GM12865 (cell line): ENCODE measurements around the gene USP49.

Experiments used
- DNase-seq: peaks from one replicate; pipeline ENCODE4 v3.0.0; 2010; ENCODE audit warnings: low read depth
- H3K4me3 ChIP-seq: 2 replicates; pipeline ENCODE4 v1.5.1; 2011; ENCODE audit warnings: mild to moderate bottlenecking, low read depth, low read length, control low read depth
- TF ChIP-seq, protein P1 (sequence below): IDR thresholded peaks from 2 replicates; pipeline ENCODE4 v1.5.1; 2011; ENCODE audit warnings: low read length, control low read depth, low read depth, inconsistent platforms; ENCODE audit not compliant: insufficient read depth; ENCODE audit errors: missing control alignments

The USP49 gene

DNA sequence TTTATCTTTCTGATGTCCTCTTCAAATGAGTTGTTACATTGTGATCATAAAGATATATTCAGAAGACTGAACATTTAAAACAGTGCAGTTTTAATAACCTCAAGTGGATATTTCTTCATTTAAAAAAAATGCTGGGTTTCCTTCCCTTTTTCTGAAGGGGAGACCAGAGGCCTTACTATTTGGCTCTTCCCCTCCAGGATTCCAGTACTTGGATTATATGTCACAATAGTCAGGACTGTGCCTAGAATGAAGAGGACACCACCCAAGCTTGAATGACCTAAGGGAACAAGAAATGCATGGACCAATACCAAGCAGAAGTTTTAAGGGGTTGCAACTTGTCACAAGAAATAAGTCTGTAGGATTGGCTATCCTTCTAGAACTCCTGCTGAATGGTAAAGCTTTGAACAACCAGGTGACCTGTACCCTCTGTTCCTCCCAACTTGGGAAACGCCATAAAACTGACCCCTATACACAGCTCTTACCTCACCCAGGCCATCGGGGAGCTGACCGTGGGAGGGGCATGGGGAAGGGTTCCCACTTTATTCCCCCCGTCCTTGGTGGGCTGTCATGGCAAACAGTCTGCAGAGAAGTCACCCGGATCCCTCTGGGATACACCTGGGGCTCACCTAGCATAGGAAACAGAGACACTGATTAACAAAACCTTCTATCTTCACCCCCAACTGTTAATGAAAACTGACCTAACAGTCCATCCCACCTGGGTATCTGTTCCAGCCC, 117.5 kb downstream of the USP49 start:
- H3K4me3 ChIP-seq = no peak overlapping the region
- DNase-seq = no peak
- TF ChIP-seq, protein P1, sequence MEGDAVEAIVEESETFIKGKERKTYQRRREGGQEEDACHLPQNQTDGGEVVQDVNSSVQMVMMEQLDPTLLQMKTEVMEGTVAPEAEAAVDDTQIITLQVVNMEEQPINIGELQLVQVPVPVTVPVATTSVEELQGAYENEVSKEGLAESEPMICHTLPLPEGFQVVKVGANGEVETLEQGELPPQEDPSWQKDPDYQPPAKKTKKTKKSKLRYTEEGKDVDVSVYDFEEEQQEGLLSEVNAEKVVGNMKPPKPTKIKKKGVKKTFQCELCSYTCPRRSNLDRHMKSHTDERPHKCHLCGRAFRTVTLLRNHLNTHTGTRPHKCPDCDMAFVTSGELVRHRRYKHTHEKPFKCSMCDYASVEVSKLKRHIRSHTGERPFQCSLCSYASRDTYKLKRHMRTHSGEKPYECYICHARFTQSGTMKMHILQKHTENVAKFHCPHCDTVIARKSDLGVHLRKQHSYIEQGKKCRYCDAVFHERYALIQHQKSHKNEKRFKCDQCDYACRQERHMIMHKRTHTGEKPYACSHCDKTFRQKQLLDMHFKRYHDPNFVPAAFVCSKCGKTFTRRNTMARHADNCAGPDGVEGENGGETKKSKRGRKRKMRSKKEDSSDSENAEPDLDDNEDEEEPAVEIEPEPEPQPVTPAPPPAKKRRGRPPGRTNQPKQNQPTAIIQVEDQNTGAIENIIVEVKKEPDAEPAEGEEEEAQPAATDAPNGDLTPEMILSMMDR = no peak

DNA sequence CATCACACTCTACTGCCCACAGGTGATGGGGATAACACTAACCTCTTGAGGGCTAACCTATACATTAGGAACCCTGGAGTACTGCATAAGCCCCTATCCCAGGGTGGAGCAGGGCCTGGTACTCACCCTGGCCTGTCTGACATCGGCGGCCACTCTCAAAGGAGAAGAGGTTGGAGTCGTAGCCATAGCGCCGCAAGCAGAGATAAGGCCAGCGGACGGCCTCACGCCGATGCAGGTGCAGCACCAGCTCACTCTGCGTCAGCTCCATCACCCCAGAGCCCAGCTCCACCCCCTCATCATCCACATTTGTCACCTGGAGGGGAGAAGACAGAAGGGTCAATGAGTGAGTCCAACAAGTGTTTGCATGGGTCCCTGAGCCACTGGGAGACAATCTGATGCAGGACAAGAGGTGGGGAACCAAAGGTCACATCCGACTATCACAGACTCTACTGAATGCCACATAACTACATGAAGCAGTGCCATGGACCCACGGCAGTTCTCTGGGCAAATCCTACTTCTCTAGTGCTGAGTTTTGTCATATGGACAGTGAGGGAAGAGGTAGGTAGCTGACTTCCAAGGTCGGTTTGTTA, 119.8 kb downstream of the USP49 start:
- DNase-seq = no peak
- TF ChIP-seq, protein P1 = no peak
- H3K4me3 ChIP-seq = no peak overlapping the region

DNA sequence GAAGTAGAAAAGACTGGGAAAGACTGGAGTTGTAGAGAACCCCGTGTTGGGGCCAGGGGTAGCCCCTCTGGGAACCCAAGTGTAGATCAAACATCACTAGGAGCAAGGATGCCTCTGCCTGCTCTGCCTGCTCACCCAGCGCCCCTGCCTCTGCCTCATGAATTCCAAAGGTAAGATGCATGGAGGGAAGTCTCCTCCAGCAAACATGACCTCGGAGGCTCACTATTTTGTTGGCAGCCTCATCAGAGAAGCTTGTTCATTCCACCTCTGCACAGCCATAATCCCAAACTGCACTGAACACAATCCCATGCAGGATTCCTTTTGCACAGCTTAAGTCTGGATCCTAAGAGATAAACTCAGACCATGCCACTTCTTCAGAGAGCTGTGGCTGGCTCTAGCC, 120.3 kb downstream of the USP49 start:
- no peak overlapping the region for H3K4me3 ChIP-seq
- DNase-seq = no peak
- TF ChIP-seq, protein P1 = no peak

DNA sequence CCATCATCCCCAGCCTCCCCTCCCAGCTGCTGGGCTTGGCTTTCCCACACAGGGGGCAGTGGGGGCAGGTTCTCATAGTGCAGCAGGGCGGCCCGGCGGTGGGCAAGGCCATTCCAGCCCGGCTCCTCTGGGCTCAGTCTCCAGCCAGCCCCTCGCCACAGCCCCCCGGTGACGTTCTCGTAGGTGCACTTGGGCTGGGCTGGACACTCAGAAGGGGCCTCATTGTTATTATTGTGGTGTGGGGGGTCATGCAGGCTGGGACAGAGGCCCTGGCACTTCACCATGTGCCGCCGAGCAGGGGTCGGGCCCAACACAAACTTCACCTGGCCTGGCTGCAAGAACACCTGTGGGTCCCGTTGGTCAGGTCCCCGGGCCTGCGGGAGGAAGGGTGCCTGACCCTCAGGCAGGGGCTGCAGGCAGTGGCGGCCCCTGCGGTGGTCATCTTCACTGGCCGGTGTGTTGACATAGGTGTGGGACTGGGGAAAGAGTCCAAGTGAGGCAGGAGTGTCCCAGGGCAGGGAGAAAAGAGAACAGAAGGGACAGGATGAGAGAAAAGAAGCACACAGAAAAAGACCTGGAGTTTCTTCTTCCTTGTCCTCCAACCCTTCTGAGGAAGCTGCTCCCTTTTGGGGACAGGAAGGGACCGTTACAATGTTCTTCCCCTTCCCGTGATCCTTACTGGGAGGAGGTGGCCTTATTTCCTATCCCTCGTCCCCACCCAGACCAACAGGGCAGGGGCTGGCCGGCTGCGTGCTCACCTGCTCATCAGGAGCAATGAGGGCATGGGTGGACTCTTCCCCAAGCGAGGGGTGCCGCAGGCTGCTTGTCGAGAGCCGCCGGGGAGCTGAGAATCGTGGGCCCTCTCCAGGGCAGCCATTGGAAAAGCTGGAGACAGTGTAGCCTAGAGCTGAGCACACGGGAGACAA, 123.9 kb downstream of the USP49 start:
- no peak overlapping the region for H3K4me3 ChIP-seq
- no peak for DNase-seq
- TF ChIP-seq, protein P1 = no peak

DNA sequence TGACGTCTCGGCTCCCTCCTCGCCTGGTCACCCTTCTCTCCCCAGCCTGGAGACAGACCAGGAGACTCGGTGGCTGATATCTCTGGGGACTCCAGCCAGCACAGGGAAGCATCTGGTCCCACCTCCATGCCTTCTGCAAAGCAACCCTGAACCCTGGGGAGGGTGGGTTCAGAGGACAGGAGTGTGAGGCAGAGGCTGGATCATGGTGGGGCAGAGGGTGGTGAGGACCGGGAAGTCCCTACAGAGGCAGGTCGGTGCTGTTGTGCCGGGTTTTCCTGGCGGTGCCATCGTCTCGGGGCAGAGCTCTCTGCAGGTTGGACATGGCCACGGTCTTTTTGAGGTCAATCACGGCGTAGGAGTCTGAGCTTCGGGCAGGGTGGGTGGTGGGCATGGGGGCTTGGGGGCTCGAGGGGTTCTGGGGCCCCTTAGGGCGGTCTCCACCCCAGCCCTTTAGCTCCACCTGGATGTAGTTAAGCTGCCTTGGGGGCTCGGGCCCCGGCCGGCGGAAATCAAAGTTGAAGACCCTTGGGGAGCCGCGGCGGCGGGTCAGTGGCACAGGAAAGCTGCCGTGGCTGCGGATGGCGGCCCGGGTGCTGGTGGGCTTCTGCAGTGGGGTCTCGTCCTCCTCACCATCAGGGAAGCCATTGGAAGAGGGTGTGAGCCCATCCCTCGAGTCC, 124.7 kb downstream of the USP49 start:
- H3K4me3 ChIP-seq = no peak overlapping the region
- no peak for DNase-seq
- TF ChIP-seq, protein P1 = no peak

DNA sequence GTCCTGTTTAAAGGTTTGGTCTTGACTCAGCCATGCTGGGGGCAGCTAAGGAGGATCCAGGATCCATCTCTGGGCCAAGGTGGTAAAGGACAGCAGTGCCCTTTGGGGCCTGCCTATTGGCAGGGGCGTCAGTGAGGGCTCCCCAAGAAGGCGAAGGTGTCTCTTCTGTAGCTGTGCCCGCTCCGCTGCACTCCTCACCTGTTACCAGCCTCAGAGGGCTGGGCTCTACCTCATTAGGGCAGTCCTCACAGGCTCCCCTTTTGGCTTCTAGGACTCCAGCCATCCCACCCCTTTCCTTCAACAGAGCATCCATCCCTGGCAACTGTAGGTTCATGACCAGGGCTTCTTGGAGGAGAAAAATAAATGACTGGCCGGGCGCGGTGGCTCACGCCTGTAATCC, 125.8 kb downstream of the USP49 start:
- no peak overlapping the region for H3K4me3 ChIP-seq
- TF ChIP-seq, protein P1 = no peak
- DNase-seq = no peak
